Measurements from ENCODE around the gene KDM6B. TPM values are rescaled to one million over a fixed set of nuclear protein-coding genes. Genes with fewer than 3 reads are reported as not detected.
A peak's percentile ranks its signal among the peaks of the same experiment; 100 is the strongest.

Gene KDM6B
- total RNA-seq, 2 experiments from 2014 or later = 43.4 to 50.9 TPM

DNA sequence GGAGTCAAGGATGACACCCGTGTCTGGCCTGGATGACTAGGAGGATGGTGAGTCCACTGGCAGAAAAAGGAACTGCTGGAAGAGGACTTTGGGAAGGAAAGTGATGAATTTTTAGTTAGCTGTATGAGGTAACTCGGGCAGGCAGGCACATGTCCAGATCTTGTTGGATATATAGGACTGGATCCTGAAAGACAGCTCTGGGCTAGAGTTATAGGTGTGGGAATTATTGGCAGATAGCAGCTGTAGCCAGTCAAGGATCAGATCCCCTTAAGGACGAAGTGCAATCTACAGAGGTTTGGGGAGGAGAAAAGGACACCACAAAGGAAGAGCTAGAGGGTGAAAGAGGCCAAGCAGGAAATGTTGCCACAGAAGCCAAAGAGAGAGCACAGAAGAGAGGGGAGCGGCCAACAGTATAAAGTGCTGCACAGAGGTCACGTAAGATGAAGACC lies 33.9 kb downstream of the KDM6B start:
- Mint-ChIP-seq H3K4me3 (peak overlapping the region; percentile 80), H3K4me1 (peaks cover 33% of the 10 kb centered on the region), H3K27ac (peak overlapping the region; percentile 86), H3K27me3 (no peaks in the 10 kb centered on the region), H3K9me3 (peaks cover 1% of the 10 kb centered on the region), H3K36me3 (peaks cover 28% of the 10 kb centered on the region)
- POLR2A ChIA-PET = interaction anchor here (0.8 to 2.7 kb wide), 3 partner anchors 11 to 25 kb away, joined by 3 to 15 read pairs (median 8); partner anchors contain the start of genes CYB5D1 and NAA38
- no peak for DNase-seq
- ATAC-seq (ENCODE audit: low read depth) = peak; percentile 88

GRCh38 chr17:7873051-7873450 lies 39.0 kb downstream of the KDM6B start:
- no peaks in the 10 kb centered on the region for H3K9me3 Mint-ChIP-seq
- POLR2A ChIA-PET = no interaction called here
- peaks cover 19% of the 10 kb centered on the region for H3K36me3 Mint-ChIP-seq
- no peak overlapping the region for H3K4me3 Mint-ChIP-seq
- no peaks in the 10 kb centered on the region for H3K27me3 Mint-ChIP-seq
- ATAC-seq (ENCODE audit: low read depth) (no peak), DNase-seq (no peak)
- H3K27ac Mint-ChIP-seq = no peak overlapping the region
- peaks cover 23% of the 10 kb centered on the region for H3K4me1 Mint-ChIP-seq

DNA sequence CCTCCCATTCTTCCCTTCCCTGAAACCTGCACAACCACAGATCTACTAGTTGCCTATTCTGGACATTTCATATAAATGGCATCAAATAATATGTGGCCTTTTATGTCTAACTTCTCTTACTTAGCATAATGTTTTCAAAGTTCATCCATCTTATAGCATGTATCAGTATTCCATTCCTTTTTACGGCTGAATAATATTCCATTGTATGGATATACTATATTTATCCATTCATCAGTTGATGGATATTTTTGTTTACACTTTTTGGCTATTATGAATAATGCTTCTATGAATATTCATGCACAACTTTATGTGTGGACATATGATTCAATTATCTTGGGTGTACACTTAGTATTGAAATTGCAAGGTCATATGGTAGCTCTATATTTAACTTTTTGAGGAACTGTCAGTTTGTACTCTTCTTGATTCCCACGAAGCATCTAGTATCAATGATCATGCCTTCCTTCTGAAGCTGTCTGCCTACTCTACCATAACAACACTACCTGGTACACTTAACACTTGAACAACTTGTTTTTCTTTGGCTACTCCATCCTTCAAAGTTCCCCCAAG lies 41.9 kb downstream of the KDM6B start:
- Mint-ChIP-seq H3K9me3 (no peaks in the 10 kb centered on the region), H3K27me3 (no peaks in the 10 kb centered on the region), H3K4me3 (no peak overlapping the region), H3K36me3 (peaks cover 18% of the 10 kb centered on the region), H3K27ac (no peak overlapping the region), H3K4me1 (peaks cover 10% of the 10 kb centered on the region)
- POLR2A ChIA-PET = interaction anchor here (1.9 kb wide), 1 partner anchor 19 kb away, joined by 4 read pairs; the partner anchor contains the start of genes CYB5D1 and NAA38
- ATAC-seq (ENCODE audit: low read depth) (no peak), DNase-seq (no peak)

- DNase-seq (no peak), ATAC-seq (ENCODE audit: low read depth) (no peak)
- H3K4me1 Mint-ChIP-seq = peaks cover 5% of the 10 kb centered on the region
- no peaks in the 10 kb centered on the region for H3K9me3 Mint-ChIP-seq
- H3K36me3 Mint-ChIP-seq = peaks cover 14% of the 10 kb centered on the region
- no peak overlapping the region for H3K27ac Mint-ChIP-seq
- no peak overlapping the region for H3K4me3 Mint-ChIP-seq
- no peaks in the 10 kb centered on the region for H3K27me3 Mint-ChIP-seq
- POLR2A ChIA-PET = no interaction called here
Measured at GRCh38 chr17:7878234-7878633, 44.2 kb downstream of the KDM6B start.

DNA sequence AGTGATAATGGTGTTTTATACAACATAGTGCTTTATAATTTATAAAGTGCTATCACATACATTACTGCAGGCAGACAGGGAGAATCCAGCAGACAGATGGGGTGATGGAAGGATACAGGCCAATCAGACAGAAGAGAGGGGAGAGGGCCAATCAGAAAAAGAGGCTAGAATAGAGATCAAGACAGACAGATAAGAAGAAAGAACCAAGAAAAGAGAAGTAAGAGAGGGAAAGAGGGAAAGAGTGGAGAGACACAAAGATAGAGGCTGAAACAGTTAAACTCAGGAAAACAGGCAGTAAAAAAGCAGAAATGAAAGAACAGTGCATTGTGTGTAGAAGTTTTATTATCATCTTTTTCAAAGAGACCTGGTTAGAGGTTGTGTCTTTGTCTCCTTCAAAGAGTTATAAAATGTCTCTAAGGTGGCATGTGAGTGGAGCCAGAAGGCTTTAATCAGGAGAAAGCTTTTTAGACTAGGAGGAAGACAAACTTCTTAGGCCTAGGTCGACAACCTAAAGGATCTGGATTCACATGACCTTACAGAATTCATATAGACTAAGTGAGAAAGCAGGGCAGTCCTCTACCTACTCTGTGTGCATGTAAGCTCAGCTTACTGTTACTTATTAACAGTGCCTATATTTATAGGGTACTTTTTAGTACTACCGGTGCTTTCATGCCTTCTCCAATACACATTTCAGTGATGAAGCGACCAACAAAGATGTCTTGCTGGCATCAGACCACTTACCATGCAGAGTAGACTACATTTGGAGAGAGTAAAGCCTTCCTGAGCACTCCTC lies 46.3 kb downstream of the KDM6B start:
- H3K27me3 Mint-ChIP-seq = no peaks in the 10 kb centered on the region
- peaks cover 3% of the 10 kb centered on the region for H3K4me1 Mint-ChIP-seq
- POLR2A ChIA-PET = no interaction called here
- H3K4me3 Mint-ChIP-seq = no peak overlapping the region
- H3K9me3 Mint-ChIP-seq = no peaks in the 10 kb centered on the region
- no peak for ATAC-seq (ENCODE audit: low read depth)
- peaks cover 3% of the 10 kb centered on the region for H3K36me3 Mint-ChIP-seq
- H3K27ac Mint-ChIP-seq = no peak overlapping the region
- DNase-seq = no peak

- Mint-ChIP-seq H3K36me3 (peaks cover 1% of the 10 kb centered on the region), H3K4me1 (peaks cover 3% of the 10 kb centered on the region), H3K4me3 (no peak overlapping the region), H3K27me3 (no peaks in the 10 kb centered on the region), H3K27ac (no peak overlapping the region), H3K9me3 (no peaks in the 10 kb centered on the region)
- DNase-seq (no peak), ATAC-seq (ENCODE audit: low read depth) (no peak)
- POLR2A ChIA-PET = interaction anchor here (1.5 kb wide), 1 partner anchor 11 kb away, joined by 5 read pairs; no protein-coding TSS in a partner anchor
Measured at GRCh38 chr17:7881276-7882054, 47.4 kb downstream of the KDM6B start.

DNA sequence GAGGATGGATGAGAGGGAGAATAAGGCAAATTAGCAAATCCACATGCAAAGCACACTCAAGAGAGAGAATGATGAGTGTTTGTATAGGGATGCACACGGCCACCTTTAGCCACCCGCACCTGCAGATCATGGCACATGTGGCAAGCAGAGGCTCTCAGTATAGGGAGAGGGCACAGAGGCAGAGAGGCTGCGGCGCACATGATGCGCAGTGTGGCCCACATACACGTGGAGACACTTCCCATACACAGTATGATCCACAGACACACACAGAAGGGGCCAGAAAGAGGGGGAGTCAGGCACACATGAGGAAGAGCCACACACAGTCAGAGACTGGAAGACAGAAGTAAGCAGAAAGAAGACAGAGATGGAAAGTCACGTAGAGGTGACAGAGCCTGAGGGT lies 48.1 kb downstream of the KDM6B start:
- POLR2A ChIA-PET = interaction anchor here (1.3 to 1.5 kb wide), 2 partner anchors 12 to 13 kb away, joined by 3 to 5 read pairs; no protein-coding TSS in a partner anchor
- Mint-ChIP-seq H3K4me3 (no peak overlapping the region), H3K36me3 (peaks cover 1% of the 10 kb centered on the region), H3K27me3 (no peaks in the 10 kb centered on the region), H3K9me3 (no peaks in the 10 kb centered on the region), H3K4me1 (peaks cover 4% of the 10 kb centered on the region), H3K27ac (no peak overlapping the region)
- DNase-seq = no peak
- ATAC-seq (ENCODE audit: low read depth) = no peak

DNA sequence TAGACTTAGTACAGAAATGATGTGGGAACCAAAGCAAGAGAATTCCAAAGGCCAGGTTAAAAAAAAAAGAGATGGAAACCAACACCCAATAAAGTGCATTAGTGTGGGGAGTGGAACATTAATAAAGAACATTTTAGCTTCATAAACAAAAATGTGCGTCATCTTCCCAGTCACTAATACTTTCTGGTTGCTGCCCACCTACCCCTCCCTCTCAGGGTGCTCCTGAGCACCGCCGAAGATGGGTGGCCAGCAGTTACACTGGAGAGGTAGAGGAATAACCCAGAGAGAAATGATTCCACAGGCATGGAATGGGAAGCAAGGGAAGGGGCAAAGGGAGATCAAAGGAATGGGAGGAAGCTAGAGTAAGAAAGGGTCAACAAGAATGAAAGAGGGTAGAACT lies 48.6 kb downstream of the KDM6B start:
- DNase-seq = no peak
- Mint-ChIP-seq H3K27ac (no peak overlapping the region), H3K4me1 (peaks cover 4% of the 10 kb centered on the region), H3K36me3 (no peaks in the 10 kb centered on the region), H3K27me3 (no peaks in the 10 kb centered on the region), H3K9me3 (no peaks in the 10 kb centered on the region), H3K4me3 (no peak overlapping the region)
- no peak for ATAC-seq (ENCODE audit: low read depth)
- POLR2A ChIA-PET = interaction anchor here (1.1 to 1.5 kb wide), 3 partner anchors 13 to 25 kb away, joined by 3 to 5 read pairs (median 3); partner anchors contain the start of gene NAA38

Other genes with a start within 250 kb of the KDM6B start
- under 1 TPM; 0.30 to 0.57 TPM for gene SOX15, start 244.1 kb upstream of the KDM6B start, total RNA-seq
- gene FXR2, start 219.3 kb upstream of the KDM6B start, total RNA-seq = 10 to 100 TPM; 37.7 to 38.2 TPM
- gene SAT2, start 206.4 kb upstream of the KDM6B start, total RNA-seq = 10 to 100 TPM; 40.0 to 41.2 TPM
- gene SHBG, start 204.1 kb upstream of the KDM6B start, total RNA-seq = not detected
- under 1 TPM; 0.14 to 0.42 TPM for gene ATP1B2, start 183.3 kb upstream of the KDM6B start, total RNA-seq
- 100 to 1,000 TPM; 128 to 131 TPM for gene TP53, start 146.7 kb upstream of the KDM6B start, total RNA-seq
- 10 to 100 TPM; 19.3 to 19.4 TPM for gene WRAP53, start 145.7 kb upstream of the KDM6B start, total RNA-seq
- gene EFNB3, start 129.0 kb upstream of the KDM6B start, total RNA-seq = not detected
- gene DNAH2, start 116.5 kb upstream of the KDM6B start, total RNA-seq = not detected
- gene TMEM88, start 20.8 kb downstream of the KDM6B start, total RNA-seq = 1 to 10 TPM; 2.9 to 3.7 TPM
- 10 to 100 TPM; 62.1 to 71.7 TPM for gene NAA38, start 23.3 kb downstream of the KDM6B start, total RNA-seq
- 1 to 10 TPM; 7.3 to 7.9 TPM for gene CYB5D1, start 23.8 kb downstream of the KDM6B start, total RNA-seq
- gene CHD3, start 54.6 kb downstream of the KDM6B start, total RNA-seq = 100 to 1,000 TPM; 194 to 199 TPM
- gene RNF227, start 82.1 kb downstream of the KDM6B start, total RNA-seq = 1 to 10 TPM; 4.5 to 5.5 TPM
- gene KCNAB3, start 95.6 kb downstream of the KDM6B start, total RNA-seq = 10 to 100 TPM; 10.6 to 12.5 TPM
- 100 to 1,000 TPM; 222 to 237 TPM for gene TRAPPC1, start 97.7 kb downstream of the KDM6B start, total RNA-seq
- 10 to 100 TPM; 57.3 to 62.7 TPM for gene CNTROB, start 98.0 kb downstream of the KDM6B start, total RNA-seq
- gene GUCY2D, start 168.4 kb downstream of the KDM6B start, total RNA-seq = not detected
- not detected for gene ALOX15B, start 204.8 kb downstream of the KDM6B start, total RNA-seq

All from activated naive CD8-positive, alpha-beta T cell treated with anti-CD3 and anti-CD28 coated beads, Interleukin-2, amount 10 ng/mL, durations not matched to agents 7 days and 5 days (primary cell).